Islet precursor cell (in vitro differentiated cells): ENCODE results near the gene SCRN1.
A peak's percentile ranks its signal among the peaks of the same experiment; 100 is the strongest.
"Not testable (repeated sequence)": the region's sequence is repeated elsewhere in the genome, so short reads cannot be mapped to it uniquely, and the experiment has no call there.

ENCODE experiments used
- DNase-seq: peaks from one replicate; pipeline ENCODE4 v3.0.0-alpha.2; 2018

SCRN1 gene

DNA sequence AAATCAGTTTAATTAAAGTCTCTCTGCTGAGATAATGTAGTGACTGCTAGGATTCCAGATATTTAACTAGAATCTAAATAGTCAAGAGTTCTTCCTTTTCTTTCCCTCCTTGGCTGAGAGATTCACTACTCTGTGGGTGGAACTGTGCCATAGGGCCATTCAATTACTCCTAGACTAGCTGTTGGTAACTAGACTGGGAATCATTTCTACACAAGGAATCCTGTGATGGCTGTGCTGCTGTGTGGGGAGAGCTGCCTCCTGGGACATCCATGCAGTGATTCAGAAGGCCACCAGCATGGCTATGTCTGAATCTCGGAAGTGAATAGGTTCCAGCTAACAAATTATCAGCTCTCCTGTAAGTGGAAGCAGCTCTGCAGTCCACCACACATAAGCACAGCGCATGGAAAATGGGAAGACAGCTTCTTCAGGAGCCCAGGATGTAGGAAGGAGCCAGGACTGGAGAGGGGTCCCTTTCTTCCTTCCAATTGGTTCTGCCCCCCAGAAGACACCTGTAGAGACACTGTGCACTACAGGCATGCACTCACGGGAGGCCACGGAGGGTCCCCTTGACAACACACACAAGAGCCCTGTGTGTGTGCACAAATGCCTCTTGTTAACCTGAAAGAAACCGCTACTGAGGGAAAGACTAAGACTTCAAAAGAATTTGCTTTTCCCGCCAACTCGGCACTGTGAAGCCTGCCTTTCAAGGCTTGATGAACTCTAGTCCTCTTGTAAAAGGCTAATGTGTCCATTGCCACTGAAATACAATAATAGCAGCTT is 66.5 kb downstream of the SCRN1 start:
- no peak for DNase-seq

DNA sequence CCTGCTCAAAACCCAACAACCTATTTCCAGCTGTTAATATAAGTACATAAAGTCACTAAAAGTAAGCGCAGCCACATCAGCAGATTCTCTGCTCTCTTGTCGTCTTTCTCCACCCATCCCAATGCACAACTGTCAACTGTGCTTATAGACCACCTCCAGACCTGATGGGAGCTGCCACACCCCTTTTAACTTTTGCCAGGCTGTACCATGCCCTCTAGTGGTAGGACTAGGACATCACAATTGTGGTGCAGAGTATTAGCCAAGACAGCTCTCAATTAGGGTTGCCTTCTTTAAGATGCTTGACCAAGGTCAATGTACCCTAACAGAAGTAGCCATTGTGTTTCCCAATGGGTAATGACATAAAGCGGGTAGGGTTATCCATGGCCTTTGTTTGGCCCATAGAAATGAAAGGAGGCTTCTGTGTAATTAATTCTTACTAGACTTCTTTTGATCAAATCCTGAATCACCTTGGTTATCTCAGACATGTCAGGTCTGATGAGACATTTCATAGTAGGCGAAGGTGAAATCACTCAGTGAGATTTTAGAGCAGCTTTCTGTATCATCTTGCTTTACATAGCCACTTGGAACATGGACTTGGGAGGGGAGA is 68.1 kb downstream of the SCRN1 start:
- DNase-seq: peak; percentile 83

DNA sequence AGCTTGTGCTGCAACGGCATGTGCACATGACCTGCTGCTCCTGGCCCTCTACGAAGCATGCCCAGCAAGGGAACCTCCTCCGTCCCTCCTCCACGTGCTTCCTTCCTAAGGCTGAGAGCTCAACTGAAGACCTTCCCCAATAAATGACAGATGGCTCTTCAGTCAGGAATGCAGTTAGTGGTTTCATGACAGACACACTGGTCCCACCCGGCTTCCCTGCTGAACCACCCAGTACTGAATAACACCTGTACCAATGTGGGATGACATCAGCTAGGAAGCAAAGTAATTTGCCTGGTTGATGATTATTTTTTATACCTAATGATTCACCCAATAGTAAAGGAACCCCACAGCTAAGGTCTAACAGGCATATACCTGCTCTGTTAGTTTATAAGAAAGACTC is 69.1 kb downstream of the SCRN1 start:
- no peak for DNase-seq

DNA sequence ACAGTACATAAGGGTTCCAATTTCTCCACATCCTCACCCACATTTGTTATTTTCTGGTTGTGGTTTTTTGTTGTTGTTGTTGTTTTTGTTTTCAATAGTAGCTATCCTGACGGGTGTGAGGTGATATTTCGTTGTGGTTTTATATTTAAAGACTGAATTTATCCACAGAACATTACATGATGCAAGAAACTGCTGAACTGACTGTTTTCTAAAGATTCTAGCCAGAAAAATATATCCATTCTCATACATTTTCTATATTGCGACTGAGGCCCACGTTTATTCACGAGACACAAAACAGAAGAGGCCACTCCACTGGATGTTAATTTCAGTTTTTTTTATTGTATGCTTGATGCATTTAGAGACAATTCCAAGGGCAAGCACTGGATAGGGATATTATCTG is 69.8 kb downstream of the SCRN1 start:
- no peak for DNase-seq

DNA sequence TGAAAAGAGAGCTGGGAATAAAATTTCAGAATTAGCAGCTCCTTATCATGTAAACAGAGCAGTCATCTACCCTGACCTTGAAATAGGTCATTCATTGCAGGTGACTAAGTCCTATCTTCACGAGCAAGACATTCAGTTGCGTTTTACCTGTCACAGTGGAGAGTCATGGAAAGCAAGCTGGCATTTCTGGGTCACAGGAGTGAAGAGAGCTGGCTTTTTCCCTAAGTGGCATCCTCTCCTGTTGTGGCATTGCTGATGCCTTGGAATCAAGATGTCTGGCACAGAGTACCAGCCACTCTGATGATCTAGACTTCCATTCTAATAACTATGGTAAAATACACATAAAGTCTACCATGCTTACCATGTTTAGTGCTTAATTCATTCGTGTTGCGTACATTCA is 70.8 kb downstream of the SCRN1 start:
- DNase-seq: no peak

DNA sequence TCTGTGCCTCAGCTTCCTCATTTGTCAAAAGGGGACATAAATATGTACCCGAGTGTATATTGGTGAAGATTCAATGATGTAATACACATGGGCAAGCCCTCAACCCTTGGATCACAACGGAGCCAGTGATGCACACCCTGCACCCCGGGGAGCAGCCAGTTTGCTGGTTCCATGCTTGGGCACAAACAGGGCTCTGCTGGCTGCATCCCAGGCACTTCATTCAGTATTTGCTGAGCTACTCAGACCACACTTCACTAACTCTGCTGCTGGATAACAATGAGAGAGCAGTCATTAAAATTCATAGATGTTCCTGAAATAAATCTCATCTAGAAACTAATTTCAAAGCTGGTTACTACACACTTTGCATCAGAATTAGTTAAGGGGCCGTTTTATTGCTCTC is 72.0 kb downstream of the SCRN1 start:
- DNase-seq: no peak

DNA sequence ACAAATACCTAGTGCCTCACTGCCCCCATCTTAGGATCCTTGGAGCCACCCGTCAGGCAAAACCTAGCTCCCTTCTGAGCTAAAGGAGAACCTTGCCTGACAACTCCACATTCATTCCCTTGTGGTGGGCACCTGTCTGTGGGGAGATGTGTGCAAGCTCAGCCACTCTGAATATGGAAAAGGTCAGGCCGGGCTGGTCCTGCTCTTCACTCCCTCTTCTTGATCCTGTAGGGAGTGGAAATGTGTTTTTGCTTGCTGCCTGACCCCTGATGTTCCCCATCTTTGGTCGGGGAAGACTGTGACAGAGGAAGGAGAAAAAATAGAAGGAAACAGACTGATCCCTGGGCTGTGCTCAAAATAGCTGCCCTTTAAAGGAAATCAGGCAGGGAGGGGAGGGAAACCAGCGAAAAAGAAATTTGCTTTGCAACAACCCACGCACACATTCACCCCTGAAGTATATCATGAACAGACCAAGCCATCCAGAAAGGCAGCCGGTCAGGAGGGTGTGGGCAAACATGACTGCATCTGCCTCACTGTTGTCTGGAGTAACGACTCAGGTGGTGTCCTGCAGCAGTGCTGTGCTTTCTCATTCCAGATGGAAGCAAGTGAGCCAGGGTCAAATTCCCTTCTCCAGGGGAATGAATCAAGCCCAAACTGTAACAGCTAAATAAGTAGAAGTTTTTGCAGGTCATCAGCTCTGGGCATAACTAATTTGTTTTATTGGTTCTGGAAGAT is 74.0 kb downstream of the SCRN1 start:
- peak; percentile 63 for DNase-seq

DNA sequence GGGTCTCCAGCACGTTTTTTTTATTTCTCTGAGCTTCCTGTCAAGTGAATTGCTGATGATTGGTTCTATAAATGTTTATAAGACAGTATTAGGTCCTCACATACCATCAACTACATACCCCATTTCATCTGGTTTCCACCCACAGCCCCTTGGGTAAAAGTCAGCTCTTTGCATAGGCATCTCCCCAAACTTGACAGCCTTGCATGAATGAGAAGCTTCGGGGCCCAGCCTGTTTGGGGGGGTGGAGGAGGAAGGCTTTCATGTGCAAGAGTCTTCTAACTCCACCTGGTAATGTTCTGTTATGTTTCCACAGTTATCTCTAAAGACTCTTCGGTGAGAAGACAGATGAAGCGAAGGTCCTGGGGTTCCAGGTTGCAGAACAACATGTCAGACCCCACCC is 75.4 kb downstream of the SCRN1 start:
- DNase-seq: no peak

DNA sequence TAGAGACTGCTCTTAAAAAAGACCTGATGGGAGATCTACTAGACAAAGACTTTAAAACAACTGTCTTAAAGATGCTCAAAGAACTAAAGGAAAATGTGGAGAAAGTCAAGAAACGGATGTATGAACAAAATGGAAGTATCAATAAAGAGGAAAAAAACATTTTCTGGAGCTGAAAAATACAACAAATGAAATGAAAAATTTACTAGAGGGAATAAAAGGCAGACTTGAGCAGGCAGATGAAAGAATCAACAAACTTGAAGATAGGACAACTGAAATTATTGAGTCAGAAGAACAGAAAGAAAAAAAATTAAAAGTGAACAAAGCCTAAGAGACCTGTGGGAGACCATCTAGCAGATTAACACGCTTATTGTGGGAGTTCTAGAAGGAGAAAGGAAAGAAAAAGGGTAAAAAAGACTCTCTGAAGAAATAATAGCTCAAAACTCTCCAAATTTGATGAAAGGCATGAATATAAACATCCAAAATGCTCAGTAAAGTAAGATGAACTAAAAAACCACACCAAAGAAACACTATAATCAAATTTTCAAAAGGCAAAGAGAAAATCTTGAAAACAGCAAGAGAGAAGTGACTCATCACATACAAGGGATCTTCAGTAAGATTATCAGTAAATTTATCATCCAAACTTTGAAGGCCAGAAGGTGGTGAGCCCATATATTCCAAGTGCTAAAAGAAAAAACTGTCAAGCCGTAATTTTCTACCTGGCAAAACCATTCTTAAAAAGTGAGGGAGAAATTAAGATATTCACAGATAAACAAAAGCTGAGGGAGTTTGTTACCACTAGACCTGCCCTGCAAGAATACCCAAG is 83.2 kb downstream of the SCRN1 start:
- no peak for DNase-seq

DNA sequence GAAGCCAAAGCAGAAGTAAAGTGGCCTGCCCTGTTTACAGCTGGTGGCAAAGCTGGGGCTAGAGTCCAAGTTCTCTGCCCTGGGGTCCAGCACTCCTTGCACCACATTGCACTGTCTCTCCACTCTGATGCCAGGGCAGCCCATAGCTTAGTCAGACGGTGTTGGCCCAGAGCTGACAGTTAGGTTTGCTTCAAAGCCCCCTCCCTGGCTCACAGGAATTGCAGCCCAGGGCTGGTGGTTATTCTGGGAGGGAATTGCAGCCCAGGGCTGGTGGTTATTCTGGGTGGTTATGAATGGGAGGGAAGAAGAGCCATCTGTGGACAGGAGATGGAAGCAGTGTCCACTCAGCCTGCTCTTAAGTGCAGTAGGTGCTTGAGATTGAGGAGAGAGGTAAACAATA is 88.9 kb downstream of the SCRN1 start:
- DNase-seq: no peak

DNA sequence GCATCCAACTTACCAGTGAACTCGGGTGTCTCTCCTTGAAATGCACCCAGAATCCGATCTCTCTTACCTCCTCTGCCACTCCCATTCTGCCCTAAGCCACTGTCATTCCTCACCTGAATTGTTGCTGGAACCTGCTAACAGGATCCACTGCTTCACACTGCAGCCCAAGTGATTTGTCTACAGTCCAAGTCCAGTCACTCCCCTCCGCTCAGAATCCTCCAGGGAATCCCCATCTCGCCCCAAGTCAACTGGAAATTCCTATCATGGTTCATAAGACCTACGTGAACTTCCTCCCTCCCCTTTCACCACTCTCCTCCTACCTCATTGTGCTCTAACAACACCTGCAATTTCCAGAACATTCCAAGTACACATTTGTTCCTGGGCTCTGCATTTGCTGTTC is 91.3 kb downstream of the SCRN1 start:
- no peak for DNase-seq

DNA sequence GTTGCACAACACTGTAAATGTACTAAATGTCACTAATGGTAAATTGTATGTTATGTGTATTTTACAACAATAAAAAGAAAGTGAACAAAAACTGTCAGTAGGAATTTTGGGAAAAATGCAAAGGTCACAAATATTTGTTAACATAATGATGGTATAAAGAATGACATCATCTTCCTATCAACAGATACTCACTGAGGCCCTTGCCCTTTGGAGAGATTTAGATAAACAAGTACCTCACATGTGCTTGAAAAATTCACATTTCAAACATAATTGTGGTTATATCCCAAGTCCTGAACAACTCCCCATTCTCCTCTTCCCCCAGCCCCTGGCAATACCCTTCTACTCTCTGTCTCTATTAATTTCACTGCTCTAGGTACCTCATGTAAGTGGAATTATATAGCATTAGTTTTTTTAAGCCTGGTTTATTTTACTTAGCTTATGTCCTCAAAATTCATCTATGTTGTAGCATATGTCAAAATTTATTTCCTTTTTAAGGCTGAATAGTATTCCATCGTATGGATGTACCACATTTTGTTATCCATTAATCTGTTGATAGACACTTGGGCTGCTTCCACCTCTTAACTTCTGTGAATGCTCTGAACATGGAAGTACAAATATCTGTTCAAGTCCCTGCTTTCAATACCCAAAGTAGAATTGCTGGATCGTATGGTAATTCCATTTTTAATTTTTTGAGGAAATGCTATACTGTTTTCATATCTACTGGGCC is 92.8 kb downstream of the SCRN1 start:
- no peak for DNase-seq

DNA sequence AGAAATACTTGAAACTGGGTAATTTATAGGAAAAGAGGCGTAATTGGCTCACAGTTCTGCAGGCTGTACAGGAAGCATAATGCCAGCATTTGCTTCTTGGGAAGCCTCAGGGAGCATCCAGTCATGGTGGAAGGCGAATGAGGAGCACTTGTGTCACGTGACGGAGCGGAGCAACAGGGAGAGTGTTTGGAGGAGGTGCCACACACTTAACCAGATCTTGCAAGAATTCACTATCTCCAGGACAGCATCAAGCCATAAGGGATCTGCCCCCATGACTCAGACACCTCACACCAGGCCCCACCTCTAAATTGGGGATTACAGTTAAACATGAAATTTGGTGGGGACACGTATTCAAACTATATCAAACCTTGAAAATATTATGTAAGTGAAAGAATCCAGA is 94.0 kb downstream of the SCRN1 start:
- no peak for DNase-seq

DNA sequence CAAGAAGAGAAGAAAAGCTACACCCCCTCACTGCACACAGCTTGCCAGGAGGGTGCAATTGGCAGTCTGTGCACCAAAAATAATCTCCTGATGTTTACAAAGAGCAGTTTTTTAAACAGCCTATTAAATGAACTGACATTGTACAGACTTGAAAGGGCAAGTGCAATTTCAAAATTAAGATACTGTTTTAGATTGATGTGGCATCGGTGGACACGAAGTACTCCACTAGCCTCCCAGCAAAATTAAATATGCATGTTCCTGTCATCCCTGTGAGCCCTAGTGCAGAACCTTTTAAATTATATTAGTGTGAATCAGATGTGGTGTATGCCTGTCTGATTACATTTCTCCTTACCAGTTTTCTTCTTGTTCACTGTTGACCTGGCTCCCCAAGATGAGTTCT is 95.3 kb downstream of the SCRN1 start:
- DNase-seq: no peak

DNA sequence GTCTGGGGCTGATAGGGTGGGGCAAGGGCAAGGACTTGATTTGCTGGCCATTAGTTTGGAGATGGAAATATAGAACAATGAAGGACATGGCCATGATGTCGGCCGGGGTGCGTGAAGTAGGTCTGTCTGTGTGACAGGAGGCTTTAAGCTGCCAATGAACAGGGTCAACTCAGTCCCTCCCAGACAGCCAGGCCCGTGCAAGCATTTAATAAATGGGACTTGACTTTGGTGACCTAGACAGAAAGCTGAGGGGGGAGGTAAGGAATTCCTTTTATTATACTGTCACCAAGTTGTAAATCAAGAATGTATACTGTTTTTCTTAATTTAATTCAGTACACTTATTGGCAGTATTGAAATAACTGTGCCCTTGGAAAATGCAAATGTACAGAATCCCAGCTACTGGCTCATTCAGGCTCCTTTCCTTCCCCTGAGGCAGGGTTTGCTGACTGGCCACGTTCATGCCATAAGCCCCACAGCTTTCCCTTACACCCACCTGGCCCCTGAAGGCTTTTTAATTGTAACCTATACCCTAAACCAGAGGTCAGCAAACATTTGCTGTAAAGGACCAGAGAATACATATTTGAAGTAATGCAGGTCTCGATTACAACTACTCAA is 96.1 kb downstream of the SCRN1 start:
- no peak for DNase-seq

DNA sequence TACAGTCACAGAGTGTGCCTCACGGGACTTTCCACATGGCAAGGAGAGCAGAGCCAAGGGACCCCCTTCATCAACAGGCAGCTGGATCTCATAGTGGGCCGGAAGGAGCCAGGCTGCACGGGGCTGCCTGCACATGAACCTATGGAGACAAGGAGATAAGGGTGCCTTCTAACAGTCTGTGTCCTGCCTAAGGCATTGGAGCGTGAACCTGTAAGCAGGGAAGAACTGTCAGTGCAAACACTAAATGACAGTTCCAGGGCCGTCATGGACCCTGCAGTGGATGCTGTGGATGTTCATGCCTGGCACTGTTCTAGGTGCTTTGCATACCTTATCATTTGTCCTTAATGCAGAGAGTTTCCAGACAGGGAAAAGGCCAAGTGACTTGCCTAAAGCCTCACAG is 97.4 kb downstream of the SCRN1 start:
- DNase-seq: no peak

DNA sequence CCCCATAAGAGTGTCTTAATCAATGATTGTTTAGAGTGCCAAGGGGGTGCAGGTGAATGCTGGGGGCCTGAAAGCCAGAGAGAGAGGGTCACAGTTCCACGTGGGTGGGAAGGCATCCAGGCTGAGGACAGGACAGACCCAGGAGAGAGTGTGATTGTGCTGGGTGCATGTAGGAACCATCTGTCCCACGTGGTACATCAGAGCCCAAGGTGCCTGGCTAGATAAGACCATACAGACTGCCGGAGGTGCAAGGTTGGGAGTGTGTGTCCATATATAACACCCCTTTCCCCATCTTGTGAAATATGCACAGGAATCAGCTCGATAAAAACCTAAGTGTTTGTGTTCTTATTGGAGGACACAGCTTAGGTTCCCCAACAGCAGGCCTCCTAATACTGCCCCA is 97.8 kb downstream of the SCRN1 start:
- DNase-seq: no peak

DNA sequence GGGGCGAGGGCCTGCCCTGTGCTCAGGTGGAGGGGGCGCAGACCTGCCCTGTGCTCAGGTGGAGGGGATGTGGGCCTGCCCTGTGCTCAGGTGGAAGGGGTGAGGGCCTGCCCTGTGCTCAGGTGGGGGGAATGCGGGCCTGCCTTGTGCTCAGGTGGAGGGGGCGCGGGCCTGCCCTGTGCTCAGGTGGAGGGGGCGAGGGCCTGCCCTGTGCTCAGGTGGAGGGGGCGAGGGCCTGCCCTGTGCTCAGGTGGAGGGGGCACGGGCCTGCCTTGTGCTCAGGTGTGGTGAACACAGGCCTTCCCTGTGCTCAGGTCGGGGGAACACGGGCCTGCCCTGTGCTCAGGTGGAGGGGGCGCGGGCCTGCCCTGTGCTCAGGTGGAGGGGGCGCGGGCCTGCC is 98.8 kb downstream of the SCRN1 start:
- not testable (repeated sequence) for DNase-seq

DNA sequence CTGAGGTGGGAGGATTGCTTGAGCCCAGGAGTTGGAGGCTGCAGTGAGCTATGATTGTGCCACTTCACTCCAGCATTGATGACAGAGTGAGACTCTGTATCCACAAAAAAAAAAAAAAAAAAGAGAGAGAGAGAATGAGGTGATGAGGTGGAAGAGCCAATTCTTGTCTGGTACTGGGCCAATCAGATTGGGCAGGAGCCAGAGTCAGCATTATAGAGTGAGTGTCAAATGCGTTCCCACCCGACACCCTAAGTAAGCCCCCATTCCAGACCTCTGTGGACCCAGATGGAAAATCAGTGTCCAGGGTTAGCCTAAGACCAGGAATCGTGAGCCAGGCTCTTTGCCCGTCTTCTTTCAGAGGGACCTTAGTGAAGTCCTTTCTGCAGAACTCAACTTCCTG is 99.3 kb downstream of the SCRN1 start:
- no peak for DNase-seq

DNA sequence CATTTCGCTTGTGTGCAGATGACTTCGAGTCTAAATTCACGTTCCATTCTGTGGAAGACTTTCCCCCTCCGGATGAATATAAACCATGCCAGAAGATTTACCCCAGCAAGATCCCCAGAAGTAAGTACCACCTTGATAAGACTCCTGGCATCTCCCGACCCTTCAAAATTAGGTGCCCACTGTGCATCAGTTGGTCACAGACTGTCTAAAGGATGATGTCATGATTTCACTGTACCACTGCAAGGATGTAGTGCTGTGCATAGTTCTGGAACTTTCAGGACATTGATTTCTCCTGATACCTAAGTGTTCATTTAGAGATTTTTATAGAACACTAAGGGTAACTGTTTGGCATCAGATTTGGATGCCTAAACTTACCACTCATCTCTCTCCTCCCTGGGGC is 100.3 kb downstream of the SCRN1 start:
- DNase-seq: no peak

DNA sequence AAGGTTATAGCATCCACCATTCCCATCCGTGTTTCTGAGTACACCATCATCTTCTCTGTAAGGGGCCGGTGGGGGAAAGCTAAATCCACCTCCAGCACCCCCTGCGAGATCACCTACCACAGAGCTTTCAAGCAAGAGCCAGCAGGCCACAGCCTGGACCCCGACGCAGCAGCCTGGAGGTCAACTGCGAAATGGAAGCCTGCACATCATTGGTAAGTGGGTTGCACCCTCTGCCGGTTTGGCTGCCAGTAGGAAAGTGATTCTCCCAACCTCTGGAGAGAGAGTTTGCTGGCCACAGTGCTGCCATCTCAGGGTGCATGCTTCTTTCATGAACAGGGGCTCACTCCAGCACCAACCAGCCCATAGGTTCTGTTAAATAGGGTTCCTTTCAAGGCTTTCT is 101.6 kb downstream of the SCRN1 start:
- DNase-seq: no peak

DNA sequence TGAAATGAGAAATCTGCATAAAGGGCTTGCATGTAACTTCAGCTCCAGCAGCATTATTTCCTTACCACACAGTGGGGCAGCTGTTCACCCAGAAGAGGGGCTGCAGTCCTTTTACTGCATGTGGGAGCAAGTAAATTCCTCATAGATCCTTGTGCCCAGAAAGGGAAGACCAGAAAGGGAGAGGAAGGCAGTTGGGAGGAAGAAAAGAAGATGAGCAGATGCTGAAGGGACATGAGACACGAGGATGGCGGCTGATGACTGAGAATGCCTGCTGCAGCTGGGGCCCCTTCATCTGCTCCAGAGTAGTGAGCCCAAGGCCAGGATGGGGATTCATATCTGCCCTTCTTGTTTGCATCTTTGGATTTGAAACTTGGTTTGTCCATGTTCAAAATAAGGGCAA is 102.8 kb downstream of the SCRN1 start:
- DNase-seq: no peak
